Loucy (cell line): ENCODE data around the gene BRMS1.
A peak's percentile ranks its signal among the peaks of the same experiment; 100 is the strongest.

Source experiments
- H2AFZ ChIP-seq: fragments of 200-600 bp; sonication (generic); 2 replicates; pipeline ENCODE4 v1.6.0; 2016; ENCODE audit warnings: antibody characterized with exemption, mild to moderate bottlenecking, low read length, moderate library complexity
- H3F3A ChIP-seq: fragments of 200-600 bp; 2 replicates; pipeline ENCODE4 v1.6.0; 2016; ENCODE audit warnings: antibody characterized with exemption, low read depth, mild to moderate bottlenecking
- H3K27me3 ChIP-seq: fragments of 200-600 bp; sonication (generic); 2 replicates; pipeline ENCODE4 v1.6.1; 2014; ENCODE audit warnings: low read length, mild to moderate bottlenecking; ENCODE audit not compliant: insufficient read depth, poor library complexity, severe bottlenecking
- H3K36me3 ChIP-seq: fragments of 200-600 bp; sonication (generic); 2 replicates; pipeline ENCODE4 v1.6.1; 2016; ENCODE audit warnings: low read length; ENCODE audit not compliant: insufficient read depth
- H3K4me1 ChIP-seq: fragments of 200-600 bp; sonication (generic); 2 replicates; pipeline ENCODE4 v1.5.1; 2014; ENCODE audit warnings: low read length, mild to moderate bottlenecking; ENCODE audit not compliant: insufficient read depth, poor library complexity, severe bottlenecking
- H3K4me2 ChIP-seq: fragments of 200-600 bp; sonication (generic); 2 replicates; pipeline ENCODE4 v1.6.0; 2014; ENCODE audit warnings: antibody characterized with exemption, low read length, low read depth, mild to moderate bottlenecking; ENCODE audit not compliant: poor library complexity, severe bottlenecking
- H3K4me3 ChIP-seq: fragments of 200-600 bp; sonication (generic); 2 replicates; pipeline ENCODE4 v1.5.1; 2014; ENCODE audit warnings: low read length, mild to moderate bottlenecking, mixed read lengths; ENCODE audit not compliant: poor library complexity, severe bottlenecking
- H3K79me2 ChIP-seq: fragments of 200-600 bp; sonication (generic); 2 replicates; pipeline ENCODE4 v1.6.1; 2014; ENCODE audit warnings: low read length; ENCODE audit not compliant: insufficient read depth
- H3K9ac ChIP-seq: fragments of 200-600 bp; sonication (generic); 2 replicates; pipeline ENCODE4 v1.6.0; 2014; ENCODE audit warnings: mild to moderate bottlenecking, low read depth, low read length, moderate library complexity; ENCODE audit not compliant: poor library complexity, severe bottlenecking
- H3K9me2 ChIP-seq: fragments of 200-600 bp; sonication (generic); replicated peaks from 2 replicates; pipeline ENCODE4 v1.6.1; 2016; ENCODE audit warnings: low read depth, low read length, mixed read lengths
- H3K9me3 ChIP-seq: fragments of 200-600 bp; sonication (generic); 2 replicates; pipeline ENCODE4 v1.6.1; 2014; ENCODE audit warnings: mild to moderate bottlenecking, antibody characterized with exemption, low read length, low read depth; ENCODE audit not compliant: insufficient read depth
- H4K20me1 ChIP-seq: fragments of 200-600 bp; sonication (generic); 2 replicates; pipeline ENCODE4 v1.6.0; 2014; ENCODE audit warnings: antibody characterized with exemption, low read length, mild to moderate bottlenecking; ENCODE audit not compliant: insufficient read depth, poor library complexity, severe bottlenecking
- CTCF ChIP-seq: fragments of 200-600 bp; sonication (generic); conservative IDR thresholded peaks from 2 replicates; pipeline ENCODE4 v1.5.1; 2014; ENCODE audit warnings: mild to moderate bottlenecking, antibody characterized with exemption, low read length
- EZH2phosphoT487 ChIP-seq: fragments of 200-600 bp; IDR thresholded peaks from 2 replicates; pipeline ENCODE4 v1.6.1; 2018; ENCODE audit warnings: antibody characterized with exemption, mild to moderate bottlenecking, moderate library complexity, borderline replicate concordance

Gene BRMS1

GRCh38 chr11:66349084-66349386 lies 4.1 kb upstream of the BRMS1 start:
- Histone ChIP-seq H4K20me1 (peaks cover 7% of the 10 kb centered on the region), H3K36me3 (no peaks in the 10 kb centered on the region), H3K79me2 (peaks cover 16% of the 10 kb centered on the region), H3K9ac (no peak overlapping the region), H3K4me2 (no peak overlapping the region), H3F3A (peaks cover 3% of the 10 kb centered on the region; the same call in 1 of the 2 replicates), H3K9me3 (no peaks in the 10 kb centered on the region), H3K27me3 (no peaks in the 10 kb centered on the region), H3K9me2 (no peaks in the 10 kb centered on the region), H3K4me3 (no peak overlapping the region), H3K4me1 (peaks cover 26% of the 10 kb centered on the region), H2AFZ (no peak overlapping the region)
- TF ChIP-seq EZH2phosphoT487 (no peak), CTCF (no peak)

GRCh38 chr11:66347425-66348276 lies 2.7 kb upstream of the BRMS1 start, which contains the start of gene B4GAT1:
Gene B4GAT1 (minus strand): TSS chr11:66347629. CDS start chr11:66347545, 84 bp downstream.
- Histone ChIP-seq H3K4me1 (peaks cover 28% of the 10 kb centered on the region), H3K27me3 (no peaks in the 10 kb centered on the region), H4K20me1 (peaks cover 7% of the 10 kb centered on the region), H3F3A (peaks cover 3% of the 10 kb centered on the region; the same call in 1 of the 2 replicates), H3K9me3 (no peaks in the 10 kb centered on the region), H2AFZ (peak within 1 kb of the TSS; percentile 95), H3K9ac (peak within 1 kb of the TSS; percentile 89), H3K4me2 (peak within 1 kb of the TSS; percentile 91), H3K36me3 (no peaks in the 10 kb centered on the region), H3K9me2 (no peaks in the 10 kb centered on the region), H3K79me2 (peaks cover 29% of the 10 kb centered on the region), H3K4me3 (peak within 1 kb of the TSS; percentile 91)
- TF ChIP-seq EZH2phosphoT487: no peak
- TF ChIP-seq CTCF: no peak

GRCh38 chr11:66346476-66347424 lies 1.8 kb upstream of the BRMS1 start:
- peak overlapping the region; percentile 91 for H3K4me3 ChIP-seq
- peaks cover 7% of the 10 kb centered on the region for H4K20me1 ChIP-seq
- peak overlapping the region; percentile 92 for H2AFZ ChIP-seq
- peak overlapping the region; percentile 89 for H3K9ac ChIP-seq
- peaks cover 29% of the 10 kb centered on the region for H3K79me2 ChIP-seq
- no peaks in the 10 kb centered on the region for H3K9me2 ChIP-seq
- no peaks in the 10 kb centered on the region; the same call in 1 of the 2 replicates for H3K36me3 ChIP-seq
- H3K4me1 ChIP-seq: peaks cover 28% of the 10 kb centered on the region
- H3K27me3 ChIP-seq: no peaks in the 10 kb centered on the region
- no peak for TF ChIP-seq CTCF
- no peak for TF ChIP-seq EZH2phosphoT487
- peaks cover 3% of the 10 kb centered on the region; the same call in 1 of the 2 replicates for H3F3A ChIP-seq
- no peaks in the 10 kb centered on the region for H3K9me3 ChIP-seq
- peak overlapping the region; percentile 91 for H3K4me2 ChIP-seq
